Vagina (tissue), 2 donors: ENCODE results near the gene KCNQ4. TPM values are rescaled to one million over a fixed set of nuclear protein-coding genes. Genes with fewer than 3 reads are reported as not detected.

ENCODE experiments used
- DNase-seq, 2 donors: peaks; one replicate each; pipeline ENCODE4 v3.0.0-alpha.2; 2017; ENCODE audit errors: extremely low spot score in 2 of 2
- H3K27ac ChIP-seq: fragments of 200-600 bp; sonication (generic); one replicate; pipeline ENCODE4 v1.5.1; 2019
- H3K27me3 ChIP-seq: fragments of 200-600 bp; sonication (generic); one replicate; pipeline ENCODE4 v1.5.1; 2019
- H3K36me3 ChIP-seq, 2 donors: fragments of 200-600 bp; sonication (generic); one replicate each; pipeline ENCODE4 v1.5.1; 2017 to 2019
- H3K4me1 ChIP-seq: fragments of 200-600 bp; sonication (generic); one replicate; pipeline ENCODE4 v1.5.1; 2019
- H3K4me3 ChIP-seq, 2 donors: fragments of 200-600 bp; sonication (generic); 1 replicate in 1 of 2; 2 replicates in 1 of 2; pipeline ENCODE4 v1.5.1; 2016 to 2019
- H3K9me3 ChIP-seq: fragments of 200-600 bp; sonication (generic); one replicate; pipeline ENCODE4 v1.5.1; 2019
- CTCF ChIP-seq, 3 experiments: fragments of 450-650 bp in 2 of 3; fragments of 200-600 bp in 1 of 3; sonication (generic) in 1 of 3; IDR thresholded peaks; one replicate each; pipeline ENCODE4 v1.5.1; 2017 to 2019; ENCODE audit warnings: antibody characterized with exemption in 3 of 3, mild to moderate bottlenecking in 2 of 3, moderate library complexity in 2 of 3
- POLR2A ChIP-seq, 2 donors: fragments of 450-650 bp; IDR thresholded peaks; one replicate each; pipeline ENCODE4 v1.6.1; 2017; ENCODE audit warnings: antibody characterized with exemption in 2 of 2, mild to moderate bottlenecking in 2 of 2, moderate library complexity in 2 of 2
- POLR2AphosphoS5 ChIP-seq, 2 donors: sonication (generic); formaldehyde crosslinking; IDR thresholded peaks; one replicate each; pipeline ENCODE4 v1.9.0; 2017; ENCODE audit warnings: antibody characterized with exemption in 2 of 2, mild to moderate bottlenecking in 2 of 2, low read depth in 1 of 2; ENCODE audit not compliant: insufficient read depth in 1 of 2
- intact Hi-C: fragments of 100-400 bp; cut with DNase I; formaldehyde crosslinking; loops from one replicate; pipeline ENCODE4 v1.15.1; 2023
- total RNA-seq: library from RNA; depleted of rRNA; stranded (reverse); fragments of >200 nt; gene quantifications from one replicate; pipeline ENCODE4 v1.2.3, GENCODE V29; 2016

Gene KCNQ4
- total RNA-seq, 1 donor from 2014 or later: 2.0 TPM

- TF ChIP-seq CTCF (IDR thresholded peaks at IDR 0.05) (no peak), POLR2A (IDR thresholded peaks at IDR 0.05) (no peak), POLR2AphosphoS5 (IDR thresholded peaks at IDR 0.05; ENCODE audit: insufficient read depth in 1 of 2, low read depth in 1 of 2) (no peak)
- H3K27ac ChIP-seq: no peak overlapping the region
Measured at GRCh38 chr1:40792036-40792435, 8.4 kb downstream of the KCNQ4 start.

GRCh38 chr1:40793617-40794016 lies 10.0 kb downstream of the KCNQ4 start:
- no peak overlapping the region for H3K27ac ChIP-seq
- intact Hi-C loops: no loop called here
- H3K36me3 ChIP-seq: no peaks in the 10 kb centered on the region
- no peak for DNase-seq
- TF ChIP-seq CTCF (IDR thresholded peaks at IDR 0.05): no peak
- no peak for TF ChIP-seq POLR2A (IDR thresholded peaks at IDR 0.05)
- TF ChIP-seq POLR2AphosphoS5 (IDR thresholded peaks at IDR 0.05; ENCODE audit: insufficient read depth in 1 of 2, low read depth in 1 of 2): no peak
- H3K27me3 ChIP-seq: no peaks in the 10 kb centered on the region
- H3K4me3 ChIP-seq: no peak overlapping the region
- H3K9me3 ChIP-seq: no peaks in the 10 kb centered on the region
- no peaks in the 10 kb centered on the region for H3K4me1 ChIP-seq

More at GRCh38 chr1:40792036-40792435, 8.4 kb downstream of the KCNQ4 start:
- Histone ChIP-seq H3K4me3 (no peak overlapping the region), H3K27me3 (no peaks in the 10 kb centered on the region), H3K9me3 (no peaks in the 10 kb centered on the region), H3K36me3 (no peaks in the 10 kb centered on the region), H3K4me1 (no peaks in the 10 kb centered on the region)
- intact Hi-C loops: no loop called here
- DNase-seq: no peak

- no peak overlapping the region for H3K27ac ChIP-seq
- TF ChIP-seq CTCF (IDR thresholded peaks at IDR 0.05) (no peak), POLR2A (IDR thresholded peaks at IDR 0.05) (no peak), POLR2AphosphoS5 (IDR thresholded peaks at IDR 0.05; ENCODE audit: insufficient read depth in 1 of 2, low read depth in 1 of 2) (no peak)
- H3K4me3 ChIP-seq: no peak overlapping the region
- H3K36me3 ChIP-seq: no peaks in the 10 kb centered on the region
- H3K27me3 ChIP-seq: no peaks in the 10 kb centered on the region
- intact Hi-C loops: no loop called here
- H3K9me3 ChIP-seq: no peaks in the 10 kb centered on the region
- DNase-seq: no peak
- H3K4me1 ChIP-seq: no peaks in the 10 kb centered on the region
Measured at GRCh38 chr1:40794048-40794447, 10.5 kb downstream of the KCNQ4 start.

GRCh38 chr1:40794974-40795715 lies 11.6 kb downstream of the KCNQ4 start:
- intact Hi-C loops: no loop called here
- H3K4me1 ChIP-seq: peaks cover 9% of the 10 kb centered on the region
- no peaks in the 10 kb centered on the region for H3K9me3 ChIP-seq

More at GRCh38 chr1:40794974-40795715, 11.6 kb downstream of the KCNQ4 start:
- H3K27ac ChIP-seq: no peak overlapping the region
- TF ChIP-seq POLR2AphosphoS5 (IDR thresholded peaks at IDR 0.05; ENCODE audit: insufficient read depth in 1 of 2, low read depth in 1 of 2): no peak
- no peak for TF ChIP-seq CTCF (IDR thresholded peaks at IDR 0.05)
- no peak for TF ChIP-seq POLR2A (IDR thresholded peaks at IDR 0.05)
- DNase-seq: no peak
- H3K27me3 ChIP-seq: no peaks in the 10 kb centered on the region
- no peak overlapping the region for H3K4me3 ChIP-seq
- no peaks in the 10 kb centered on the region for H3K36me3 ChIP-seq
